Measurements from ENCODE around the gene GKN2.
"Not testable (repeated sequence)": the region's sequence is repeated elsewhere in the genome, so short reads cannot be mapped to it uniquely, and the experiment has no call there.

GKN2 gene

DNA sequence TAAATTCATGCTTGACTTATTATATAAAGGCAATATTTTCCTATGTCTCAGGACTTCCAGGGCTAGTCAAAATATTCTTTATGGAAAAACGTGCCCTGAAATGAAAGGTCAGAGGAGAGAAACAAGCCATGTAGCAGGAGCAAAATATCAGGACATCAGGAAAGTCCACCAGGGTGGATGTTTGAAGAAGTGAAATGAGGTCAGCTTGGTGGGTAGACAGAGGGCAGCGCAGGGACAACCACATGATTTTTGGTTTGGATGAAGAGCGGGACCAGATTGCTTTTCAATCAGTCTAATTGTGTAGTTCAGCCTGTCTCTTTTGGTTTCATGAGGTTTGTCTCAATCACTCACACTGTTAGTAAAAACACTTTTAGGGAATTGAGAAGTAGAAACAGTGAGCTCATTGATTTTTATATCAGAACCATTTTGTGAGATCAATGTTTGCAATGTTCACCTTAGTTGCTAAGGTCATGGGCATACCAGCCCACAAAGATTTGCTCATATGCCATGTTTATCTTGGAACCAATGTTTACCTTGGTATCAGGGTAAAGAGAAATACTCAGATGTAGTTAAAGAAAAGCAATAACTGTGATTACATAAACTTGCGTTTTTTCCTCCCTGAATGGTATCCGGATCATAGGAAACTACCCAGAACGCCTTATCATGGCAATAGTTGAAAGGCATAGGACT lies 32.1 kb downstream of the GKN2 start:
- DNase-seq (ENCODE audit: low read depth in 3 of 3, low spot score in 1 of 3): no peak

DNA sequence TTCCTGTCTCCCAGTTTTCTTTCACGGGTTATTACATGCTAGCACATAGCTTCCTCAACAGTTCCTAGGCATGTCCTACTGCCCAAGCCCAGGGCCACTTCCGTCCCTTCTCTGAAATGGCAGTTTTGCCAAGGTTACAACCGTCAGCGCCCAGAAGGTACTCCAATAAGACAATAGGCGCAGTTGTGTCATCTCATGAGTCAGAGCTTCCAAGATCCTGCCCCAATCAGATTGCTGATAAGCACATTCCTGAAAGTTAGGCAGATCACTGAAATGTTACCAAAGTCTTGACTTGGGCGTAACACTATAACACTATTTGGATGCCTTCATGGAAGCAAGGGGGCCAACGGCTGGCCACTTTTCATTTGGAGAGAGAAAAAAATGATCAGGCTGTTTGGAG lies 34.2 kb downstream of the GKN2 start:
- DNase-seq (ENCODE audit: low read depth in 3 of 3, low spot score in 1 of 3): no peak

DNA sequence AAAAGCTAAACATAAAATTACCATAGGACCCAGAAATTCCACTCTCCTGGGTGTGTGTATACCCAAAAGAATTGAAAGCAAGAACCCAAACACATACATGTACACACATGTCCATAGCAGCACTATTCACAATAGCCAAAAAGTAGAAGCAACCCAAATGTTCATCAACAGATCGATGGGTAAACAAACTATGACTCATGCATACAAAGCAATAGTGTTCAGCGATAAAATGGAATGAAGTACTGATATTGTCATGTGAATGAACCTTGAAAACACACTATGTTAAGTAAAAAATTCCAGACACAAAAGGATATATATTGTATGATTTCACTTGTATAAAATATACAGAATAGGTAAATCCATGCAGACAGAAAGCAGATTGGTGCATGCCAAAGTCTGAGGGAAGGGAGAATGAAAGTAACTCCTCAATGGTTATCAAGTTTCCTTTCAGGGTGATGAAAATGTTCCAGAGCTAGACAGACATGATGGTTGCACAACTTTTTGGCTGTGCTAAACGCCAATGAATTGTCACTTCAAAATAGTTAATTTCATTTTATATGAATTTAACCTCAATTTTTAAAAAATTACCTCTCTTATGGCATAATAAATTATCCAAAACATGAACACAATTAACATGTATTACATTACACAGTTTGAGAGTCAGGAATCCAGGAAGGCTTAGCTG lies 35.5 kb downstream of the GKN2 start:
- DNase-seq (ENCODE audit: low read depth in 3 of 3, low spot score in 1 of 3): no peak

DNA sequence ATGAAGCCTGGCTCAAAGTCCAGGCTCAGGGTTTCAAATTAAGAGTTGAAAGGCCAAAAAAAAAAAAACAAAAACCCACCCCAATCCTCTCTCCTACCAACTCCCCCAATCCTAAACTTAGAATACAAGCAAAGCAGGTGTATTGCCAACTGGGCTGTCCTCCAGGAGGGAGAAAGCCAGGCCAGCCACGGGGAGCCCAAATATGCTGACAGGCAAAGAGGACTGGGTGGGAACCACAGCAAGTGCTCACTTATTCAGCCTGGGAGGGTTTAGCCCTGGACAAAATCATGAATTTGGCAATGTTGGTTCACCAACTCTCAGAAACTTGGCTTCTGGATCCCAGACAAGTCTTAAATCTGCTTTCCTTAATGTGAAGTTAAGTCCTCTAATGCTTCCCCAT lies 36.5 kb downstream of the GKN2 start:
- DNase-seq (ENCODE audit: low read depth in 3 of 3, low spot score in 1 of 3): no peak

DNA sequence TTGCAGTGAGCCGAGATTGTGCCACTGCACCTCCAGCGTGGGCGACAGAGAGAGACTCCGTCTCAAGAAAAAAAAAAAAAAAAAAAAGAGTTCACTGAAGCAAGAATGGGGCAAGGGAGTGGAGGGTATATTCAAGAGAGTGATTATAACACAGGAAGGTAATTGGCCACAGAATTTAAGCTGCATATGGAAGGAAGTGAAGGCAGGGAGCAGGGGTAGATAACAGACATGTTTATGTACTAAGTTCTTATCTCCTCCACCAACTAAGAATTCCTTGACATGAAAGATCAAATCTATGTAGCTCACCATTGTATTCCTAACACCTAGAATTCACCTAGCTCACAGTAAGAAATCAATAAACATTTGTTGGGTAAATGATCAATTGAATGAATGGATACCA lies 37.3 kb downstream of the GKN2 start:
- DNase-seq (ENCODE audit: low read depth in 3 of 3, low spot score in 1 of 3): no peak

DNA sequence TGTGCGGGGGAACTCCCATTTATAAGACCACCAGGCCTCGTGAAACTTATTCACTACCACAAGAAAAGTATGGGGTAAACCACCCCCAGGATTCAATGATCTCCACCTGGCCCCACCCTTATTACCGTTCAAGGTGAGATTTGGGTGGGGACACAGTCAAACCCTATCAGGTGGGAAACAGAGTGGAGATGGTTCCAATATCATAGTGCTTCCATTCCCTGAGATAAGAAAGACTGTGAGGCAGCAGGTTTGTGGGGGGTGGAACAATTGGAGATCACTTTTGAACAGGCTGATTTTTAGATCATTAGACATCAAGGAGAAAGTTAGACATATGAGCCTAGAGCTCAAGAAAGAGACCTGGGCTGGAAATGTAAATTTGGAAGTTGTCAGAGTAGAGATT lies 39.3 kb downstream of the GKN2 start:
- no peak for DNase-seq (ENCODE audit: low read depth in 3 of 3, low spot score in 1 of 3)

DNA sequence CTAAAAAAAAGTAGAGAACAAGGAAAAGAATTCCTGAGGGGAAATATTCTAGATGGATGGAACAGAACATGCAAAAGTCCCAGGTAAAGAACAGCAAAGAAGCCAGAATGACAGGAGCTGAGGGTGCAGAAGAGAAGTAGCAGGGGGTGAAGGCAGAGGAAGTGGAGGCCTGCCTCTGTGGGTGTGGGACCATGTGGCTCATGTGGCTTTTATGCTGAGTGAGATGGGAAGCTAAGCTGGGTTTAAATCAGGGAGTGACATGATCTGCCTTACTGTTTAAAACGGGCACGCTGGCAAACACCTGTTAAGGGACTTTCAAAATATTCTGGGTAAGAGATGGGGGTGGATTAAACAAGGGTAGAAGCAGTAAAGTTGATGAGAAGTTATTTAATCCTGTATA lies 40.0 kb downstream of the GKN2 start:
- no peak for DNase-seq (ENCODE audit: low read depth in 3 of 3, low spot score in 1 of 3)

DNA sequence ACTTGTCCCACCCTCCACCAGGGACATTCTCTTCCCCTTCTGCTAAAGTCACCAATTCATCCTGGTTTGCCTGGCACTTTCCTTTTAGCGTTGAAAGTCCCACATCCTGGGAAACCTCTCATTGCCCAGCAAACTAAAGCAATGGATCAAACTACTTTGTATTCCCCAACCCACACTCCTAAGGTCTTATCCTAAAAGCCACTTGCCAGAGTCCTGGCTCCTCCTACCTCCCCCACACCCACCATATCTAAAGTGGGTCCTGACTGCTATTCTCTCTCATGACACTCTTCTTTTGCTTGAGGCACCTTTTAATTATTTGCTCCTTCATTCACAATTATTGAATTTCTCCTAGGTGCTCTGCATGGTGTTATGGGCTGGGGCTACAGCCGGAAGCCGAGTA lies 40.6 kb downstream of the GKN2 start:
- DNase-seq (ENCODE audit: low read depth in 3 of 3, low spot score in 1 of 3): no peak

DNA sequence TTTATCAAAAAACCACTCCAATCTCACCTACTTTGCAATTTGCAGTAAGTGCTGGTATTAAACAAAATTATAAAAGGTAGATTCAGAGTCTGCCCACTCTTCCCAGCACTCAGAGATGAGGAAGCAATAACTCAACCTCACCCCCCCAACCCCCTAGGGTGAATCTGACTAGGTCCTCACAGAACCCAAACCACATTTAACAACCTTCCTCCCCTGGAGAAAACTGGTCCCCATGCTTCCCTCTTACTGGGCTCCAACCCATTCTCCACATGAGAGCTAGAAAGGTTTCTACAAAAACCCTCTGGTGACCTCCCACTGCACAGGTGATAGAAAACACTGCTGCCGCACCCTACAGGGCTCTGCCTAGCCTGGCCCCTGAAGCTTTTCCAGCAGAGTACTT lies 41.0 kb downstream of the GKN2 start:
- DNase-seq (ENCODE audit: low read depth in 3 of 3, low spot score in 1 of 3): no peak

DNA sequence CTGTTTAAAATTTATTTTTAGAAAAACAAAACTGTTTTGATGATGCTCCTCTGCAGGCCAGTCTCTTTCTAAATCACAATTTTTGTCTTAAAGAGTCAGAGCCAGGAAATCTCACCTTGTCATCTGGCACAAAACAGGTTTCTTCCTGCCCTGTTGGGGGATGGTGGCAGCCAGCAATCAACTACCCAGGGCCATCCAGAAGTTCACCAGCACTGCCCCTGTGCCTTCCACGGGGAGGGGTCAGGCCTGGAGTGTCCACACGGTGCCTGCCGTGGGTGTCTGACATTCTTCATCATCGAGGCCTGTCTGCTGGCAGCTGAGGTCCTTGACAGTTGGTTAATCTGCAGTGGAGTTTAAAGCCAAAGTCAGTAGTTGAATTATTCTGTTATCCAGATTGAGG lies 41.4 kb downstream of the GKN2 start:
- no peak for DNase-seq (ENCODE audit: low read depth in 3 of 3, low spot score in 1 of 3)

DNA sequence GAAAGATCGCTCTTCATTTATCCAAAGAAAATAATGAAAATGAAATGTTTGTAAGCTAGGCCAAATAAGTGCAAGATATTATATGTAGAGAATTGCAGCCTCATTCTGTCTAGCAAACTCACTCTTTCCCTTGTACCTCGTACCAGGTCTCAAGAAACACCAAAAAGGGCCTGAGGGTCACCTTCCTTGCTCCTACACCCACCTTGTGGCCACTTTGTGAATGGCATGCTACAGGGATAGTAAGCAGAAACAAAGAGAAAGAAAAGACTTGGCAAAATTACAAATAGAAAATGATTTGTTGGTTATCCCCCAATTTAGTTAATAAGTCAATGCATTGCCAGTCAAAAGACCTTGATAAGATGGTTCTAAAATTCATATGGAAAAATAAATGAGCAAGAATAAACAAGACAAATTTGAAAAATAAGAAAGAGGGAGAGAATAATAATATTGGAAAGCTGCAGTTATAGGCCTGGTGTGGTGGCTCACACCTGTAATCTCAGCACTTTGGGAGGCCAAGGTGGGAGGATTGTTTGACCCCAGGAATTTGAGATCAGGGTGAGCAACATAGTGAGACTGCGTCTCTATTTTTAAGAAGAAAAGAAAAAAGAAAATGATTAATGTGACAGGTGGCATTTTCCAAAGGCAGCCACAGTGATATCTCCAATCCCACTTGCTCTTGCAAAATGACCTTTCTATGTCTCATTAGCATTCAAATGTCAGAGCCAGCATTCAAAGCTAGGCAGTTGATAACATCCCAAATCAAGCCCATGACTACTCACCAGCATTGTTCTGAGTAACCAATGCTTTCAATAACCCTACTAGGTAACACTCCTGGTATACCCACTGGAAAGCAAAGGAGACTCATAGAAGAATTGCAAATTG lies 42.7 kb downstream of the GKN2 start:
- DNase-seq (ENCODE audit: low read depth in 3 of 3, low spot score in 1 of 3): peak in 2 of 3 donors; percentile 39 to 57

DNA sequence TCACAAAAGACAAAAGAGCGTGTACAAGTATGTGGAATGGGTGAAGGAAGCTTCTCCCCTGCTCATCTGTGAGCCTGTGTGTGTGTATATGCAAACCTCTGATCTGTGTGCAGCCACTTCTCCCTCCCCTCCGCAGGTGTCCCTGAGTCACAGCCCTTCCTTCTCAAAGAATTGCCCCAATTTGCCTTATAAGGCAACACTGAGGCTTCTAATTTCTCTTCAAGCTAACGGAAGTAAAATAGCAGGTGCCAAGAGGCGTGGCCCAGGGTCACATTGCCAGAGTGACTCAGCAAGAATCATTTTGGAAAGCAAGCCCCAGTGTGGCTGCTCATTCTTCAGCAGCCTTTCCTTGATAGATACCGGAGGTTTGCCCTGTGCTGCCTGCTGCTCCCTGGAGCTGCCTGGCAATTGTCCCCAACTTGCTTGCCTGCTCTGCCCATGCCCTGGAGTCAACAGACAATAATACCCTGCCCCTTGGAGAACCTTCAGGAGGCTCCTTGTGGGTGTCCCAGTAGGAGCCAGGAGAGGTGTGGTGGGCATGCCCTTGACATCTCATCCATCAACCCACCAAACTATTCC lies 44.2 kb downstream of the GKN2 start:
- peak; percentile 61 to 72 (median 66) for DNase-seq (ENCODE audit: low read depth in 3 of 3, low spot score in 1 of 3)

DNA sequence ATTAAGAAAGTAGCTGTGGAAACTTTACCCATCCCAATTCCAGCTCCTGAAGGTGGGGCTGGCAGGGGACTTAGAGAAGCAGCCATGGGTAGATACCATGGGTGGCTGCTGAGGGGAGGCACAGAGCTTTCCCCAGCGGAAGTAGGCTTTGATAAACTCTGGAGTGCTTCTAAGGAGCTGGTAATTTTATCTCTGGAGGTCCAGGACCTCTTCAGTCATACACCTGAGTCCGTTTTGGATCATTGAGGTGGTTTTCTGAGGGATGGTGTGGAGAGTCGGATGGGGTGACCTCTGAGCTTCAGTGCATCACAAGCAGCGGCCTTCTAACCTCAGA lies 44.8 kb downstream of the GKN2 start:
- DNase-seq (ENCODE audit: low read depth in 3 of 3, low spot score in 1 of 3): no peak

DNA sequence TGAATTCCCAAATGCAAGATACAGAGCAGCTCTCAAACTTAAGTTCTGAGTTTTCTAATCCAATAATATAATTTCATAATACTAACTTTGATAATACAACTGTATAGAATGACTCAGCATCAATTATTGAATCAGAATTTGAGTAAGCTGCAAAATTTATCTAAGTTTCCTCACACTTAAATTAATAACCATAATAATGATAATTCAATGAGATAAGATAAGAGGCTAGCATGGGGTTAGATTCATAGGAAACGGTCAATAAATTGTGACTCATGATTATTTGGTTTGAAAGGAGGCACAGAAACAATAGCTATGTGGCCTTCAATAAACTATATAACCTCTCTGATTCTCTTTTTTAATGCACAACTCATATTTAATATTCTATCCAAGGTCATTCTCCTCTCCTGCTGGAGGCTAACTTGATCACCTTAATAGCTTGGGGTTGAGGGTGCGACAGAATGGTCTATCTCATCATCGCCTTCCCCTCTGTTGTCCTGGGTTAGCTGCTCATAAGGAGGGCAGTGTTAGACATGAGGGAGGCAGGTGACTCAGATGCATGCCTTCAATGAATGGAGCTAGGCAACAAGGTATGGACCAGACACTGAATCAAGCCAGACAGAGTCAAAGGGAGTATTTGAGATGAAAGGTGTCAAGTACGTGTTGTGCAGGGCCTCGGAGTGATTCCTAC lies 45.3 kb downstream of the GKN2 start:
- no peak for DNase-seq (ENCODE audit: low read depth in 3 of 3, low spot score in 1 of 3)

DNA sequence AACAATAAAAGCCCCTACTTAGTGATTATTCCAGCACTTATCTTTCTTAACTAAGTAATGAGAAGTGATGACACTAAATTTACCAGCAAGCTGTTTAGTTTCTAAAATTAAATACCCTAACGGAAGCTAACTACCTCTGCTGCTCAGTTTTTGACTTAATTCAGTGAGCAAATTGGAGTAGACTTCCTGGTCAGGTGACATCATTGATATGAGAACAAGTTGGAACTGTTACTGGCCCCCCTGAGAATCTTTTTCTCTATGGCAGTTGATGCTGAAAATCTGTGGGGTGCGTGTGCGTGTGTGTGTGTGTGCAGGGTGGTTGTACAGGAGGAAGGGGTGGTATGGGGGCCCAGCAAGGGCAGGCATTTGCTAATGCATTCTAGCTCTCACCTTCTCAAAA lies 46.0 kb downstream of the GKN2 start:
- no peak for DNase-seq (ENCODE audit: low read depth in 3 of 3, low spot score in 1 of 3)

DNA sequence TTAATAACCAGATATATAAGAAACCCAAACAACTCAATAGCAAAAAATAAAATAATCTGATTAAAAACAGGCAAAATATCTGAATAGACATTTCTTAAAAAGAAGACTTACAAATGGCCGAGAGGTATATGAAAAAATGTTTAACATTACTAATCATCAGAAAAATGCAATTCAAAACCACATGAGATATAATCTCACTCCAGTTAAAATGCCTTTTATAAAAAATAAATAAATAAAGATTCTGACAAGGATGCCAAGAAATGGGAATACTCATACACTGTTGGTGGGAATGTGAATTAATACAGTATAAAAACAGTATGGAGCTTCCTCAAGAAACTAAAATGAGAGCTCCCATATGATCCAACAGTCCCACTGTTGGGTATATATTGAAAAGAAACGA lies 47.6 kb downstream of the GKN2 start:
- no peak for DNase-seq (ENCODE audit: low read depth in 3 of 3, low spot score in 1 of 3)

DNA sequence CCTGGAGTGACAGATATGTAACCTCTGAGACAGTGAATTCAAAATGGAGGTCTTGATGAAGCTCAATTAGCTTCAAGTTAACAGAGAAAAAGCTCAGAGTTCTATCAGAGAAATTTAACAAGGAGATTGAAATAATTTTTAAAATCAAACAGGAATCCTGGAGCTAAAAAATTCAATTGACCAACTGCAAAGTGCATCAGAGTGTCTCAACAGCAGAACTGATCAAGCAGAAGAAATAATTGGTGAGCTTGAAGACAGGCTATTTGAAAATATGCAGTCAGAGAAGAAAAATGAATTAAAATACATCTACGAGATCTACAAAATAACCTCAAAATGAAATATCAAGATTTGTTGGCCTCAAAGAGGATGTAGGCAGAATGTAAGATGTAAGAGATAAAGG lies 51.1 kb downstream of the GKN2 start:
- no peak for DNase-seq (ENCODE audit: low read depth in 3 of 3, low spot score in 1 of 3)

DNA sequence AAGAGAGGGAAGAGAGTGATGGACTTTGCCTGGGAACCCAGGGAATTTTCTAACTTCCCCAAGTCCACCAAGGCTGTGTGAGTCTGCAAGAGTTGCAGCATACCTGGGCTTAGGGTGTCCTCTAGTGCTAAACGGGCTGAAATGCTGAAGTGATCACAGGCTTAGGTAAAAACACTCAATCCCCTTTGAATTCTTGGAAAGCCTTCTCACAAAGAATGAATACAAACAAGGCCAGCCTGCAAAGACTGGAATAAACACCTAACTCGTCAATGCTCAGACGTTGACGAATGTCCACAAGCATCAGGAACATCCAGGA lies 51.5 kb downstream of the GKN2 start:
- no peak for DNase-seq (ENCODE audit: low read depth in 3 of 3, low spot score in 1 of 3)

DNA sequence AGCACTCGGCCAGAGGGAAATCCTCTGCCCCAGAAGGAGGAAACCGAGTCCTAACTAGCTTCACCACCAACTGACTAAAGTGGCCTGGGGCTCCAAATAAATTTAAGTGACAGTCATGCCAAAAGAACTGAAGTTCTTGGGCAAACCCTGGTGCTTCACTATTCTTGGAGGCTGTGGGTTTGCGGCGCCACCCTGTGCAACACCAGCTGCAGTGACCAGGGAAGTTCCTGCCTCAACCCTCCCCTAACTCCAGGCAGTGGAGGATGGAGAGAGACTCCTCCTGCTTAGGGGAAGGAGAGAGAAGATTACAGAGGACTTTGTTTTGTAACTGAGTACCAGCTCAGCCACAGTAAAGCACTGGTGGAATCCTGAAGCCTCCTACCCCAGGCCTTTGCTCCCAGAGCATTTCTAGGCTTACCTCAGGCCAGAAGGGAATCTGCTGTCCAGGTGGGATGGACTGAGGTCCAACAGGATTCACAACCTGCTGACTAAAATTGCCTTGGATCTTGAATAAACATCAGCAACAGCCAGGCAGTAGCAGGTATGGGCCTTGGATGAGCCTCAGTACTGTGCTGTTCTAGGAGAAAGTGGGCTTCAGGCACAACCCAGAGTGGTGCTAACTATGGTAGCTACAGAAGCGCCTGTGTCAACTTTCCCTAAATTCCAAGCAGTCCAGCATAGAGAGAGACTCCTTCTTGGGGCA lies 52.0 kb downstream of the GKN2 start:
- DNase-seq (ENCODE audit: low read depth in 3 of 3, low spot score in 1 of 3): no peak

DNA sequence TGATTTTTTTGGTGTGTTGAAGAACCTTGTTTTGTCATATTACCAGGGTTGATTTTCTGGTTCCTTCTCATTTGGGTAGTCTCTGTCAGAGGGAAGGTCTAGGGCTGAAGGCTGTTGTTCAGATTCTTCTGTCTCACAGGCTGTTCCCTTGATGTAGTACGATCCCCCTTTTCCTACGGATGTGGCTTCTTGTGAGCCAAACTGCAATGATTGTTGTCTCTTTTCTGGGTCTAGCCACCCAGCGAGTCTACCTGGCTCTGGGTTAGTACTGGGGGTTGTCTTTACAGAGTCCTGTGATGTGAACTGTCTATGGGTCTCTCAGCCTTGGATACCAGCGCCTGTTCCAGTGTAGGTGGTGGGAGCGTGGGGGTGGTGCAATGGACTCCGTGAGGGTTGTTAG lies 56.7 kb downstream of the GKN2 start:
- not testable (repeated sequence) for DNase-seq (ENCODE audit: low read depth in 3 of 3, low spot score in 1 of 3)
